HepG2 (cell line): Measurements from ENCODE around the gene PLOD3. TPM values are rescaled to one million over a fixed set of nuclear protein-coding genes. Genes with fewer than 3 reads are reported as not detected.

Experiments
- AGO1 ChIP-seq: fragments of 200-400 bp; formaldehyde crosslinking; IDR thresholded peaks from 2 replicates; pipeline ENCODE4 v1.6.1; 2017; ENCODE audit warnings: mild to moderate bottlenecking, low read depth, low read length, moderate library complexity; ENCODE audit not compliant: poor library complexity, severe bottlenecking
- FOXA3 ChIP-seq: IDR thresholded peaks from 2 replicates; pipeline ENCODE4 v1.6.1; 2016; ENCODE audit warnings: missing genetic modification reagents, missing compliant biosample characterization
- GFI1 ChIP-seq: sonication (generic); formaldehyde crosslinking; IDR thresholded peaks from 2 replicates; pipeline ENCODE4 v1.5.0; 2020; ENCODE audit warnings: missing genetic modification reagents, mild to moderate bottlenecking, borderline replicate concordance
- HNF4G ChIP-seq, 2 experiments: sonication (generic) in 1 of 2; formaldehyde crosslinking in 1 of 2; IDR thresholded peaks; 2 replicates each; pipeline versions ENCODE4 v1.4.0 to v1.6.1; 2011 to 2020; ENCODE audit warnings: borderline replicate concordance in 2 of 2, low read depth in 2 of 2, mild to moderate bottlenecking in 2 of 2, low read length in 1 of 2, missing genetic modification reagents in 1 of 2, moderate library complexity in 1 of 2
- KLF16 ChIP-seq, 2 experiments: sonication (generic) in 1 of 2; formaldehyde crosslinking in 1 of 2; IDR thresholded peaks; 2 replicates each; pipeline versions ENCODE4 v1.6.1 to v1.8.0; 2016 to 2023; ENCODE audit warnings: missing genetic modification reagents in 2 of 2, missing compliant biosample characterization in 1 of 2
- MIER3 ChIP-seq: IDR thresholded peaks from 2 replicates; pipeline ENCODE4 v1.6.1; 2016; ENCODE audit warnings: missing compliant biosample characterization, borderline replicate concordance
- NR2C2 ChIP-seq: sonication (generic); formaldehyde crosslinking; IDR thresholded peaks from 2 replicates; pipeline ENCODE4 v1.4.0; 2020; ENCODE audit warnings: missing genetic modification reagents, mild to moderate bottlenecking, moderate library complexity, borderline replicate concordance
- PBX2 ChIP-seq: IDR thresholded peaks from 2 replicates; pipeline ENCODE4 v1.6.1; 2016; ENCODE audit warnings: control low read depth
- SMAD1 ChIP-seq: sonication (generic); formaldehyde crosslinking; IDR thresholded peaks from 2 replicates; pipeline ENCODE4 v1.4.0; 2020; ENCODE audit warnings: missing genetic modification reagents, low read depth, mild to moderate bottlenecking, borderline replicate concordance
- SNAPC4 ChIP-seq: sonication (generic); formaldehyde crosslinking; IDR thresholded peaks from 2 replicates; pipeline ENCODE4 v1.4.0; 2020; ENCODE audit warnings: mild to moderate bottlenecking, missing genetic modification reagents
- YEATS2 ChIP-seq: sonication (generic); formaldehyde crosslinking; IDR thresholded peaks from 2 replicates; pipeline ENCODE4 v1.4.0; 2020; ENCODE audit warnings: missing genetic modification reagents, borderline replicate concordance
- ZBTB25 ChIP-seq: IDR thresholded peaks from 2 replicates; pipeline ENCODE4 v1.6.1; 2018; ENCODE audit warnings: missing genetic modification reagents
- ZMYM2 ChIP-seq: sonication (generic); formaldehyde crosslinking; IDR thresholded peaks from 2 replicates; pipeline ENCODE4 v1.8.0; 2022; ENCODE audit warnings: mild to moderate bottlenecking, missing genetic modification reagents
- ZNF264 ChIP-seq: sonication (generic); formaldehyde crosslinking; IDR thresholded peaks from 2 replicates; pipeline ENCODE4 v1.4.0; 2020; ENCODE audit warnings: missing genetic modification reagents
- ZNF383 ChIP-seq: sonication (generic); formaldehyde crosslinking; IDR thresholded peaks from 2 replicates; pipeline ENCODE4 v1.4.0; 2020; ENCODE audit warnings: missing genetic modification reagents, mild to moderate bottlenecking, borderline replicate concordance
- ZNF430 ChIP-seq: sonication (generic); formaldehyde crosslinking; IDR thresholded peaks from 2 replicates; pipeline ENCODE4 v1.9.0; 2021; ENCODE audit warnings: mild to moderate bottlenecking, missing genetic modification reagents
- ZNF512 ChIP-seq: sonication (generic); formaldehyde crosslinking; IDR thresholded peaks from 2 replicates; pipeline ENCODE4 v1.4.0; 2020; ENCODE audit warnings: mild to moderate bottlenecking, missing genetic modification reagents
- ZNF557 ChIP-seq: sonication (generic); formaldehyde crosslinking; IDR thresholded peaks from 2 replicates; pipeline ENCODE4 v1.4.0; 2020; ENCODE audit warnings: missing genetic modification reagents
- ZNF607 ChIP-seq: sonication (generic); formaldehyde crosslinking; IDR thresholded peaks from 2 replicates; pipeline ENCODE4 v1.5.1; 2020; ENCODE audit warnings: missing genetic modification reagents, mild to moderate bottlenecking, borderline replicate concordance
- ZNF629 ChIP-seq: sonication (generic); formaldehyde crosslinking; conservative IDR thresholded peaks from 2 replicates; pipeline ENCODE4 v1.5.0; 2020; ENCODE audit warnings: missing genetic modification reagents
- ZNF678 ChIP-seq: sonication (generic); formaldehyde crosslinking; IDR thresholded peaks from 2 replicates; pipeline ENCODE4 v1.4.0; 2020; ENCODE audit warnings: mild to moderate bottlenecking, missing genetic modification reagents
- polyA plus RNA-seq, 8 experiments: library from polyadenylated mRNA; depleted of rRNA in 3 of 8; stranded (reverse) in 7 of 8; unstranded in 1 of 8; fragments of >200 nt; fragmentation: Illumina TruSeq in 4 of 8; extraction: Trizol in 4 of 8; gene quantifications; 2 replicates each; pipeline versions ENCODE4 v1.2.1 to v1.2.3, GENCODE V29; 2011 to 2016; ENCODE audit warnings: low read depth in 4 of 8, missing spikeins in 1 of 8, mixed read lengths in 1 of 8; ENCODE audit not compliant: insufficient read depth in 1 of 8
- total RNA-seq, 5 experiments: library from RNA; depleted of rRNA; stranded (reverse); fragments of >200 nt; fragmentation: Illumina TruSeq; extraction: Trizol; gene quantifications; 2 replicates each; pipeline ENCODE4 v1.2.3, GENCODE V29; 2016; ENCODE audit warnings: low read depth in 1 of 5

PLOD3 gene
- total and polyA plus RNA-seq, 2 of the 13 experiments (the other 11 are each of a cell fraction or from before 2014, with no cell fraction given), result 65.8 to 67.4 TPM

GRCh38 chr7:101220295-101220694 is 2.9 kb upstream of the PLOD3 start (continued):
- TF ChIP-seq ZNF512 (CRISPR knock-in tag) (no peak), ZNF557 (CRISPR knock-in tag) (no peak), ZNF264 (CRISPR knock-in tag) (peak; percentile 74; the same call in 1 of the 2 replicates), HNF4G (IDR thresholded peaks at IDR 0.05; ENCODE audit: borderline replicate concordance, low read depth, low read length) (peak; percentile 73; the same call in 1 of the 2 replicates), HNF4G (CRISPR knock-in tag; IDR thresholded peaks at IDR 0.05; ENCODE audit: borderline replicate concordance, low read depth) (peak; percentile 53; the same call in 1 of the 2 replicates), AGO1 (no peak), ZMYM2 (peak; percentile 69; the same call in 1 of the 2 replicates), ZNF629 (0 out of 2 replicates have a peak, but pooled peaks have one; percentile 40), ZNF678 (CRISPR knock-in tag) (no peak), ZNF607 (CRISPR knock-in tag) (no peak), YEATS2 (CRISPR knock-in tag) (no peak), GFI1 (CRISPR knock-in tag) (no peak), PBX2 (CRISPR knock-in tag) (no peak), MIER3 (peak; percentile 37; the same call in 1 of the 2 replicates), ZBTB25 (no peak), KLF16 (CRISPR knock-in tag; IDR thresholded peaks at IDR 0.05) (0 out of 4 replicates have a peak, but pooled peaks of 1 of the 2 experiments have one; percentile 23), NR2C2 (CRISPR knock-in tag) (peak; percentile 86), SNAPC4 (no peak), ZNF430 (CRISPR knock-in tag) (no peak), SMAD1 (no peak), ZNF383 (CRISPR knock-in tag) (no peak), FOXA3 (CRISPR knock-in tag) (peak; percentile 55)
